ENCODE results near the gene AKNA. TPM values are rescaled to one million over a fixed set of nuclear protein-coding genes. Genes with fewer than 3 reads are reported as not detected.
A peak's percentile ranks its signal among the peaks of the same experiment; 100 is the strongest.

Gene AKNA
- total RNA-seq, 1 donor from 2014 or later = 4.5 TPM

GRCh38 chr9:114316605-114317230, 71.1 kb downstream of the AKNA start:
- peak; percentile 33 for DNase-seq (ENCODE audit: low spot score)
- intact Hi-C loops (cut with DNase I) = no loop called here

GRCh38 chr9:114315723-114316363, 71.9 kb downstream of the AKNA start:
- intact Hi-C loops (cut with DNase I) = no loop called here
- peak; percentile 5 for DNase-seq (ENCODE audit: low spot score)

GRCh38 chr9:114314881-114315722, 72.7 kb downstream of the AKNA start:
- intact Hi-C loops (cut with DNase I) = no loop called here
- DNase-seq (ENCODE audit: low spot score) = peak; percentile 71

- intact Hi-C loops (cut with DNase I) = no loop called here
- DNase-seq (ENCODE audit: low spot score) = peak; percentile 36
Observed at GRCh38 chr9:114314256-114314867, 73.4 kb downstream of the AKNA start.

- intact Hi-C loops (cut with DNase I) = no loop called here
- peak; percentile 6 for DNase-seq (ENCODE audit: low spot score)
Observed at GRCh38 chr9:114313186-114313585, 74.6 kb downstream of the AKNA start.

DNA sequence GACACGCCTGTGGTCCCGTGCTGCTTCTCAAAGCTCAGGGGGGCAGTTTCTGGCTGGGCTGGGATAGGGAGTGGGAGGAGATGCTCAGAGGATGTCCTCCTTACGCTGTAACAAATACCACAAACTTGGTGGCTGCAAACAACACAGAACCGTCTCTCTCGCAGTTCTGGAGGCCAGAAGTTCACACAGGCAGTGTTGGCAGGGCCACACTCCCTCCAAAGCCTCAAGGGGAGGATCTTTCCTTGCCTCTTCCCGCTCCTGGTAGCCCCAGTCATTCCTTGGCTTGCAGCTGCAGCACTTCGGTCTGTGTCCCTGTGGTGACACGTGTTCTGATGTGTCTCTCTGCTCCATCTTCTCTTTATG, 75.3 kb downstream of the AKNA start:
- intact Hi-C loops (cut with DNase I) = no loop called here
- DNase-seq (ENCODE audit: low spot score) = peak; percentile 56

DNA sequence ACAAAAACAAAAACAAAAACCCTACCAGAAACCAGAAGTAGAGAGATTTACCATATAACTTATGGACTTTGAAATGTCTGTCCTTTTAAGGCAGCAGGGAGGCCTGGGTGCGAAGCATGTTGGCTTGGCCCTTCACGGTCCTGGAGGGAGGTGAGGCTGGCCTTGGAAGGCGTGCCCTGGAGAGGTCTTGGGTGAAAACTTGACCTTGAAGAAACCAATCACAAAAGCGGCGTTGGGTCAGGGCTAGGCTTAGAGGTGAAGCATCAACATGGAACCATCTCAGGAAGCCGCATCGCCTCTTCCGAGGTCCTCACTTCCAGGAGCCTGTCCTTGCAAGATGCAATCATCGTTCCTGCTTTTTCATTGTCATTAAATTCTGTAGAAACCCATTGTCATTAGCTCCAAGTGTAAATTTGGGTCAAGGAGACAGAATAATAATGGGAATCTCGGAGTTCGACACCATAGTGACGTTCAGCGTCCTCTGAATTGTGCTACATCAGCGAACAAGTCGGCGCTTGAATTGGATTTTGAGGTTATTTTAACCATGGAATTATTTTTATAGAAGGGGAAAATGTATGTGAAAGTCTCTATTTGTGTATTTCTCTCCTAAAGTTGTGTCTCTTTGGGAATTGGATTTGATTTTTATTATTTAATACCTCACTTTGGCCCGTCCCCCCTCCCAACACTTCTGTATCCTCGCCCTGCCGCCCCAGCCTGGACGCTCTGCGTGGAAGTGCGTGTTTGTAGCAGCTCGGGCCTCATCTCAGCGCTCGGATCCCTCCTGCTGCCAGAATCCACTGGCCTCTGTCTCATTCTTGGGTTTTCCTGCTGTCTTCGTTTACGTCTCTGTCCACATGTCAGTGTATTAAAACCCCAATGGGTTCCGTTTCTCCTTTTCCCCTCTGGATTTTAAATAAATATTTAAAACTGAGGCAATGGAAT, 75.9 kb downstream of the AKNA start:
- DNase-seq (ENCODE audit: low spot score) = peak; percentile 41
- intact Hi-C loops (cut with DNase I) = no loop called here

GRCh38 chr9:114310471-114311450, 77.0 kb downstream of the AKNA start:
- intact Hi-C loops (cut with DNase I) = no loop called here
- peak; percentile 59 for DNase-seq (ENCODE audit: low spot score)

- peak; percentile 62 for DNase-seq (ENCODE audit: low spot score)
- intact Hi-C loops (cut with DNase I) = no loop called here
Observed at GRCh38 chr9:114309096-114309495, 78.7 kb downstream of the AKNA start.

DNA sequence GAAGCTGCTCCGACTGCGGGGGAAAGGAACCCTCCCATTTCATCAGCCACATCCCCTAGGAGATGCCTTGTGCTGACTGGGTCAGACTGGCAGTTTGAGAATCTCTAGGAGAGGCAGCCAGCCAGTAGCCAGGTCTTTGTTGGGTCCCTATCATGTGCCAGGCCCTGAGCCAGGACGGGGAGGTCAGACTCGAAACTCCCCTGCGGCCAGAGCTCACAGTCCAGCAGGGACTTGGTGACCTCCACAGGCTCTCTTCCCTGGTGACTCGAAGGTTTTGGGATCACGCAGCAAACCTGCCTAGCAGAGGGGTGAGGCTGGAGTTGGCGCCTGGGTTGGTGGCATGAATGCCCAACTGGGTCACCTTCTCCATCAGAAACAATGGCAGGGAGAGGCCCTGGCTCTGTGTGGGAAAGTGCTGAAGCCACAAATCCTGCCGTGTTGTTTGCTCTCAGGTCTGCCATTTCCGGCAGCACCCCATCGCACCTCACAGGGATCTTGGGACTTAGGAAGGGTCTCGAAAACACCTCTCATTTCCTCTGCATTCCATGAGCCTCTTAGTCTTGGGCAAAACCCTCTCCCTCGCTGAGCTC, 79.3 kb downstream of the AKNA start:
- DNase-seq (ENCODE audit: low spot score) = peak; percentile 68
- intact Hi-C loops (cut with DNase I) = no loop called here

DNA sequence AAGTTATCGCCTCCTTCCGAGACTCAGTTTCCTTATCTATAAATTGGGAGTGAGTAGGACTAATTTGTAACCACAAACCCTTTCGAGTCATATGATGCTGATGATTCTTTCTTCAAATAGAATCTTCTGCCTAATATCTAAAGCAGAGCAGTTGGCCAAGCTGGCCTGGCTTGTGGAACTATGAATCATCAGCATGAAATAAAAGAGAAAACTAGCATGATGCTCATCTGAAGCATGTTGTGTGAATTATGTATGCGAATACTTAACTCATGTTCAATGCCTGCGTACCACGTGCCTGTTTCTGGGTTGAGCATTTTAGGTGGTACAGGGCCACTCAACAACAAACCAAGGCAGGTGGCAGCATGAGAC, 79.9 kb downstream of the AKNA start:
- intact Hi-C loops (cut with DNase I) = no loop called here
- no peak for DNase-seq (ENCODE audit: low spot score)

DNA sequence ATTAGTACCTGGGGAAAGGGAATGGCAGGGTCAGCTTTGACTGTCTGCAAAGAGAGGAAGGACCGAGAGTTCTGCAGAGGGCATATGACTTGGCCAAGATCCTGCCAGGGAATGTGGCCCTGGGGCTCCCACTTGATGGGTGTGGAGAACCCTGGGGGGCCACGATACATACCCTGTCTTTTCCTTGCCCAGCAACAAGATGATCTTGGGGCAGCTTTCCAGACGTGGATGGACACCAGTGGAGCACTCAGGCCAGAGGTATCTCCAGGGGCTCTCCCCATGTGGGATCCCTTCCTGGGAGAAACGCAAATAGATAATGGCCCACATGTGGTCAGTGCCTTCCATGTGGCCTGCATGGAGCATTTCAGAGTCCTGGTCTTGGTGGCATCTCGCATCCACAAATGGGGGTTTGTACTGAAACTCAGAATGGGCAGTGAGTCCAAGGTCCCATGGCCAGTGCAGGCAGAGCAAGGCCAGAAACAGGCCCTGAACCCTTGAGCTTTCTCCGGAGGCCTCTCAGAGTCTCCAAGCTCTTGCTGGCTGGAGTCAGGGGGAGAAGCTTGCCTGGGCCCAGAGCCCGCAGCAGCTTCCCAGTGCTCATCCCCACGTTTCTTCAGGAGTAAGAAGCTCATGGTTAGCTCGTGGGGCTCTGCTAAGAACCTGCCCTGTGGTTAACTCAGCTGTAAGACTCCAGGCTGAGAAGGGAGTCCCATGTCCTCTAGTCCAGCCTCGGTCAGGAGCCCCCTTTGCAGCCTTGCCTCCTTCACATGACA, 83.2 kb downstream of the AKNA start:
- intact Hi-C loops (cut with DNase I) = no loop called here
- peak; percentile 55 for DNase-seq (ENCODE audit: low spot score)

DNA sequence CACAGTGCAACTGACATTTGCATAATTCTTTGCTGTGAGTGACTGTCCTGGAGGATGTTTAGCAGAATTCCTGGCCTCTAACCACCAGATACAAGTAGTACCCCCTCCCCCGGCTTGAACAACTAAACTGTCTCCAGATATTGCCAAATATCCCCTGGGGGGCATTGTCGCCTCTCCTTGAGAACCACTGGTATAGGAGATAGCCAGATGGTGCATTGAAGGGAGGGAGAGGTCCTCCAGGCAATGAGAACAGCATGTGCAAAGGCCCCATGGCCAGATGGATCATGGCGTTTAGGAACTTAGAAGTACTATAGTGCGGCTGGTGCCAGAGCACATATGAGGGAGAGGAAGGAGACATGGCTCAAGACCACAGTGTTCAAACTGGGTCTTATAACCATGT, 83.8 kb downstream of the AKNA start:
- intact Hi-C loops (cut with DNase I) = no loop called here
- DNase-seq (ENCODE audit: low spot score) = peak; percentile 61

DNA sequence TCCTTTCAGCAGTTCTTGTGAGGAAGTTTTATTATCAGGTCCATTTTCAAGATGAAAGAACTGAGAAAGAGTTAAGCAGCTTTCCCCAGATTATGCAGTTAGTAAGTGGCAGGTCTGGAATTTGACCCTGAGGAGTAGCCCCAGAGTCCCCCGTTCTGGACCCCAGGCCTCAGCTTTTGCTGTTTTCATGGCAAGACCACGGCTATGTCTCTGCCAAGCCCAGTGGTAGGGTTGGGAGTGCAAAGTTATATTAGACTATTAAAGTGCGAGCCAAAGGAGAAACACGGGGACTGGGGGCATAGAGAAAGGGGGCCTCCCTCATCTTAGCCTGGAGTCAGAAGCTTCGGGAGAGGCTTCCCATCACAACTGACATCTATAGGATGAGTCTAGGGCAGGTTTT, 84.2 kb downstream of the AKNA start:
- DNase-seq (ENCODE audit: low spot score) = peak; percentile 4
- intact Hi-C loops (cut with DNase I) = no loop called here

GRCh38 chr9:114302727-114303126, 85.1 kb downstream of the AKNA start:
- intact Hi-C loops (cut with DNase I) = no loop called here

GRCh38 chr9:114301798-114302565, 85.8 kb downstream of the AKNA start:
- peak; percentile 49 for DNase-seq (ENCODE audit: low spot score)
- intact Hi-C loops (cut with DNase I) = no loop called here

More at GRCh38 chr9:114302727-114303126, 85.1 kb downstream of the AKNA start:
- DNase-seq (ENCODE audit: low spot score) = peak; percentile 36

All from cardiac septum (tissue), 1 donor.